OCI-LY1 (cell line): ENCODE results near the gene JAKMIP3.

Source experiments
- EZH2 ChIP-seq: fragments of 200-600 bp; sonication (generic), shearing (Covaris generic); IDR thresholded peaks from 2 replicates; pipeline ENCODE4 v1.8.0; 2017; ENCODE audit warnings: borderline replicate concordance, mixed run types, mild to moderate bottlenecking, antibody characterized with exemption, low read length, moderate library complexity, mixed read lengths
- TF ChIP-seq, protein P1 (sequence below): fragments of 200-600 bp; sonication (generic), shearing (Covaris generic); IDR thresholded peaks from 2 replicates; pipeline ENCODE4 v1.5.1; 2017; ENCODE audit warnings: mild to moderate bottlenecking, antibody characterized with exemption, low read length, moderate library complexity, mixed read lengths

DNA sequence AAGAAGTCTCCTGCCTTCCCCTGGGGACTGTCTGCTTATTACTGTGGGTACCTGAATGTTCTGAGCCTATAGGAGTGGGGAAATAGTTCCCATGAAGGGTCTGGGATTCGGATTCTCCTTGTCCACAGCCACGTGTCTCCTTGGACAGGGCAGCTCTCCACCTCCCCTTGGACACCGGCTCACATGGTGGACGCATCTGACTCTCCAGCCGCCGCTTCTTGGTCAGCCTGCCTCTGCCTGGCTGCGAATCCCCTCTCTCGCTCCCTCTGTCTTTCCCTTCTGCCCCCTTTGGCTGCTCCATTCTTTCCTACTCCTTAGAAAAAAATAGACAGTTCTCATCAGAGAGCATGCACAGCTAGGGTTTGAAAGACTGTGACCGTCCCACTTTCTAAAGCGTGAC, 46.9 kb downstream of the JAKMIP3 start:
- no peak for TF ChIP-seq EZH2
- TF ChIP-seq, protein P1, sequence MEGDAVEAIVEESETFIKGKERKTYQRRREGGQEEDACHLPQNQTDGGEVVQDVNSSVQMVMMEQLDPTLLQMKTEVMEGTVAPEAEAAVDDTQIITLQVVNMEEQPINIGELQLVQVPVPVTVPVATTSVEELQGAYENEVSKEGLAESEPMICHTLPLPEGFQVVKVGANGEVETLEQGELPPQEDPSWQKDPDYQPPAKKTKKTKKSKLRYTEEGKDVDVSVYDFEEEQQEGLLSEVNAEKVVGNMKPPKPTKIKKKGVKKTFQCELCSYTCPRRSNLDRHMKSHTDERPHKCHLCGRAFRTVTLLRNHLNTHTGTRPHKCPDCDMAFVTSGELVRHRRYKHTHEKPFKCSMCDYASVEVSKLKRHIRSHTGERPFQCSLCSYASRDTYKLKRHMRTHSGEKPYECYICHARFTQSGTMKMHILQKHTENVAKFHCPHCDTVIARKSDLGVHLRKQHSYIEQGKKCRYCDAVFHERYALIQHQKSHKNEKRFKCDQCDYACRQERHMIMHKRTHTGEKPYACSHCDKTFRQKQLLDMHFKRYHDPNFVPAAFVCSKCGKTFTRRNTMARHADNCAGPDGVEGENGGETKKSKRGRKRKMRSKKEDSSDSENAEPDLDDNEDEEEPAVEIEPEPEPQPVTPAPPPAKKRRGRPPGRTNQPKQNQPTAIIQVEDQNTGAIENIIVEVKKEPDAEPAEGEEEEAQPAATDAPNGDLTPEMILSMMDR, result no peak
